HG02840 (cell line): ENCODE data around the gene RPL27.
"Not testable (repeated sequence)": the region's sequence is repeated elsewhere in the genome, so short reads cannot be mapped to it uniquely, and the experiment has no call there.

Experiments used
- ATAC-seq: cut with Tn5 transposase; IDR thresholded peaks from one replicate; pipeline ENCODE4 v1.9.1; 2021; ENCODE audit warnings: mild to moderate bottlenecking, moderate library complexity, moderate number of reproducible peaks; ENCODE audit not compliant: unreplicated experiment, low FRiP score

Gene RPL27

DNA sequence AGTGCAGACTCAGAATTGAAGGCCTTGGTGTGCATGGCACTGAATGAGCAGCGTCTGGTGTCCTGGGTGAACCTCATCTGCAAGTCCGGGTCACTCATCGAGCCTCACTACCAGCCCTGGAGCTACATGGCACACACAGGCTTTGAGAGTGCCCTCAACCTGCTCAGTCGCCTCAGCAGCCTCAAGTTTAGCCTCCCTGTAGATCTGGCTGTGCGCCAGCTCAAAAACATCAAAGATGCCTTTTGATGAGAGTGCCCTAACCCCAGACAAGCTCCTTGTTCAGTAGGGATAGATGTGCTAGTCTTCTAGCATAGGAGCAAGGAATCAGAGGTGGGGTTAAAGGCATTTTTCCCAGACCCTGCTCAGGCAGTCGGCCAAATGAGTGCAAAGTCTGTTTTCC lies 6.7 kb upstream of the RPL27 start:
- no peak for ATAC-seq

DNA sequence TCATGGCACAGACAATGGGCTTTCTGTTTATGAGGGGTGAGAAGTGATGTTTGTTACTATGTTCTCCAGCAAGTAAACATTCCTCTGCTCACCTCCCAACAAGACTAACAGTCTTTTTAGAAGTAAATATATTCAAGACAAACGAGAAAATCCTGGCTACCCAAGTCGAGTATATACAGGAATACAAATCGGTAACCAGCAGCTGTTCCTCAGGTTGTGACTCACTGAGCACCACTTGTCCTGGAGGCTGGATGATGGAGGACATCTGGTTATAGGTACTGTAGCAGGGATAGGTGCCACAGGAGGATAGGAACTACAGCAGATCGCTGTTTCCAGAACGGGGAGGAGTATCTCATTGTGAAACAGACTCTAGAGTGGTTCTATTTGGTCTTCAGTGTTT lies 5.3 kb upstream of the RPL27 start:
- no peak for ATAC-seq

DNA sequence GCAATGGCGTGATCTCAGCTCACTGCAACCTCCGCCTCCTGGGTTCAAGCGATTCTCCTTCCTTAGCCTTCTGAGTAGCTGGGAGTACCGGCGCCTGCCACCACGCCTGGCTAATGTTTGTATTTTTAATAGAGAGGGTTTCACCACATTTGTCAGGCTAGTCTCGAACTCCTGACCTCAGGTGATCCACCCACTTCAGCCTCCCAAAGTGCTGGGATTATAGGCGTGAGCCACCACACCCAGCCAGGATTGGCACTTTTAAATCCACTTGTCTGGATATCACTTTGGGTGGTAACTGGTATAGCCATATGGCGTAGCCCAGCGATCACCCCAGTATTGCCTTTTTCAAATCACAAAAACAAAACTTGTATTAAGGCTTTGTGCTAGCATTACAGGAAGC lies 4.3 kb upstream of the RPL27 start:
- not testable (repeated sequence) for ATAC-seq

DNA sequence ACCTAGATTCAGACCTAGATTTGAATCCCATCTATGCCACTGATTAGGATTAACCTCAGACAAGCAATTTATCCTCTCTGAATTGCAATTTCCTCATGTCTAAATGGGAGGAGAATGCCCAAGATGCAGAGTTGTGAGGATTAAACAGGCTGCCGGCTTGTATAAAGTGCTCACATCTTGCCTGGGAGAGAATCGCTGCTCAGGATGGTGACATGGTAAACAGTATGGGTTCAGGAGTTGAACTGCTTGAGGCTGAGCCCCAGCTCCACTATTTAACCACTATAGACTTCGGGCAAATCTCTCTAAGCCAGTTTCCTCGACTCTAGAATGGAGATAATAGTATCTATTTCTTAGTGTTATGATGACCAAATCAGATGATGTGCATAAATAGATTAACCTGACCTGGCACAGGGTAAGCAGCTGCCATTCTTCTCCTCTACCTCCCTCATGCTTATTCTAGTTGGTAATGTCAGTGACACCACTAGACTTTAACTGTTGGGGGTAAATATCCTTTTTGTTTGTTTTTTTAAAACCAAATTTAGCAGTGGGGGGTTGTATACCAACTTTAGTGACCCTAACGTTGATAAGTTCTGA lies 732 bp upstream of the RPL27 start:
- ATAC-seq, result no peak

DNA sequence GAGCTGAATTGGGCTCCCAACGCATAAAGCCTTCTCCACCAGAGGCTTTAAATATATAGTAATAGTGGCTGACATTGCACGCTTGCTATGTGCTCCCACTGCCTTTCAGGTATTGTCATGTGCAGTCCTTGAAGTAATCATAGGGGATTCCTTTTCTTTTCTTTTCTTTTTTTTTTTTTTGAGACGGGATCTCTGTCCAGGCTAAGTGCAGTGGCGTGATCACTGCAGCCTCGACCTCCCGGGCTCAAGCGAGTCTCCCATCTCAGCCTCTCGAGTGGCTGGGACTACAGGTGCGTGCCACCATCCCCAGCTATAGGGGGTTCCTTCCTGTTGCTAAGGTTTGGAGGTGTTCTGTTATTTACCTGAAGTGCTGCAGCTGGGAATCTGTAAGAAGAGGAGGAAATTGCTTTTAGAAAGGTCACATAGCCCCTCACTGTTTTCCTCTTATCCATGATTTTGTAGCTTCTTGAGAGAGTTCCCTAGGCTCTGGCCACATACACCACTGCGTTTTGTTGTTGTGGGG lies 845 bp downstream of the RPL27 start:
- no peak for ATAC-seq

DNA sequence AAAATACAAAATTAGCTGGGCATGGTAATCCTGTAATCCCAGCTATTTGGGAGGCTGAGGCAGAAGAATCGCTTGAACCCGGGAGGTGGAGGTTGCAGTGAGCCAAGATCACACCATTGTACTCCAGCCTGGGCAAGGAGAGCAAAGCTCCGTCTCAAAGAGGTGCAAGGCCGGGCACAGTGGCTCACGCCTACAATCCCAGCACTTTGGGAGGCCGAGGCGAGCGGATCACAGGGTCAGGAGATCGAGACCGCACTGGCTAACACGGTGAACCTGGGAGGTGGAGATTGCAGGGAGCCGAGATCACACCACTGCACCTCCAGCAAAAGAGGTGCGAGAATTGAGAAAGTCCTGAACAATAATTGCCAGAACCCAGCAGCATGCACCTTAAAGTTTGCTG lies 2.7 kb downstream of the RPL27 start:
- not testable (repeated sequence) for ATAC-seq

DNA sequence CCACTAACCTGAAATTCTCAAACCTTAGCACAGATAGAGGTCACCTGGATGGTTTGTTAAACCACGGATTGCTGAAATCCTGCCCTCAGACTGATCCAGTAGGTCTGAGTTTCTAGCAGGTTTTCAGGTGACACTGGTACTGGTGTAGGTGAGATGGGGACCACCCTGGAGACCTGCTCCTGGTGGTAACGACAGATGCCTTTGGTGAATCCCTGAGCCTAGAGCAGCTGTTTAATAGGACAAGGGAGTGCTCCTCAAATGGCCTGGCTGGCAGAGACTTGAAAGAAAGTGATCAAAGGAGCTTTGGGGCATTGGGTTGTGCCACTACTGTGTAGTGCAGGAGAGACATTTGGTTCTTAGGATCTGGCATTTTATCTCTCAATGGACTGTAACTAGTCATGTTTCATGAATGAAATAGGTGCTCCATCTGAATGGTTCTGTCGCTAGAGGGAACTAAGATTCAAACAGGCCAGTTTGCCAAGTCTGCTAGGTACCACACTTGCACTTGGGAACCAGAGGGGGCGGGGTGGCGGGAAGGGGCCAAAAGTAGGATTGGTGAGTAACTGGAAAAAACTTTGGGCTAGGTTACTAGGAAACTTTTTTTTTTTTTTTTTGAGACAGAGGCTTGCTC lies 5.4 kb downstream of the RPL27 start:
- no peak for ATAC-seq

DNA sequence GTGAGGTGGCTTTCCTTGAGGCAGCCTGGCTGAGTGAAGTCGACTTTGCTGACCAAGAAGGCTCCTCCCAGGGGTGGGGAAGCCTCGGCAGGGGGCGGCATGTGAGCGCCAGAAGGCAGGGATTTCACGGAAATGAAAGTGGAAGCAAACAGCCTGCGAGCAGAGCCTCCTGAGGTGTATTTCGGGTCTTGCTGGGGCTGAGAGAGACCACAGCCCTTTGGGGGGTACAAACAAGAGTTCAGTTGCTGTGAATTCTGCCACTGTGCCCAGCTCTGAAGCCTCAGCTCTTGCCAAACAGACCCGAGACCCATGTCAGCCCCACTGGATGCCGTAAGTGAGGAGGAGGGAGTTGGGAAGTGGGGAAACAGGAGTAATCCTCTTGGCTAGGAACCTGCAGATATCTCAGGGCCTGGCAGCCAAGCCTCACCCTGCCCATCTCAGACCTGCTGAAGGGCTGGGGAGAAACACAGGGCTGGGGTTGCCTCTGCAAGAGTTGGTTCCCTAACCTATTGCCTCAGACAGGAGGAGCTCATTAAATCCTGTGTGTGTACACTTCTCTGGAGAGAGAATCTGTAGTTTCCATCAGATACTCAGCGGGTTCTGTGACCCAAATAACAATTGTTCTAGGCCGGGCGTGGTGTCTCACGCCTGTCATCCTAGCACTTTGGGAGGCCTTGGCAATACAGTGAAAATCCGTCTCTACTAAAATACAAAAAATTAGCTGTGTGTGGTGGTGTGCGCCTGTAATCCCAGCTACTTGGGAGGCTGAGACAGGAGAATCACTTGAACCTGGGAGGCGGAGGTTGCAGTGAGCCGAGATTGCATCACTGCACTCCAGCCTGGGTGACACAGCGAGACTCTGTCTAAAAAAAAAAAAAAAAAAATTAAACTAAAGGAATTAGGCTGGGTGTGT lies 8.7 kb downstream of the RPL27 start, which contains the start of gene IFI35:
IFI35 (plus strand) TSS at position 146 of the 913 bp plus-strand sequence; CDS start at position 310, 164 bp downstream.
- ATAC-seq, result peak; percentile 81

DNA sequence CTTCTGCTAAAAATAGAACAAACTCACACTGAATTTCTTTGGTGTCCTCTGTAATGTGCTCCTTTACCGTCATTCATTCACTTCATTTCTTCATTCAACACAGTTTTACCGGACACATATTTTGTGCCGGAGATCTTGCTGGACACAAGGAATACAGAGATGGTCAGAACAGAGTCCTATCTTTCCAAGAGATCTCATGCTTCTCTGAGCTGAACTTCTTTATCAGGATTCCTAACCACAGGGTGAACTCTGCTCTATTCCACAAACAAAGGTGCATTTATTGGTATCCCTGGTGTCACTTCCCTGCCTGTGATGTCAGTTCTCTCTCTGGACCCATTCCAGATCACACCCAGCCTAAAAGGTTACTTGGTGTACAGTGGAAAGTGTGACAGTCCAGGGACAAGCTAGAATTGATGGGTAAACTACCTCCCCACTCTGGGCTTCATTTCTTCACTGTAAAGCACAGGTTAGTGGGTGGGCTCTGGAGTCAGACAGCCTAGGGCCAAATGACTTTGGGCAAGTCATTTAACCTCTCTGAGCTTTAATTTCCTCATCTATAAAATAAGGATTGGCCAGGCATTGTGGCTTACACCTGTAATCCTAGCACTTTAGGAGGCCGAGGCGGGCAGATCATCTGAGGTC lies 12.6 kb downstream of the RPL27 start:
- ATAC-seq, result no peak

DNA sequence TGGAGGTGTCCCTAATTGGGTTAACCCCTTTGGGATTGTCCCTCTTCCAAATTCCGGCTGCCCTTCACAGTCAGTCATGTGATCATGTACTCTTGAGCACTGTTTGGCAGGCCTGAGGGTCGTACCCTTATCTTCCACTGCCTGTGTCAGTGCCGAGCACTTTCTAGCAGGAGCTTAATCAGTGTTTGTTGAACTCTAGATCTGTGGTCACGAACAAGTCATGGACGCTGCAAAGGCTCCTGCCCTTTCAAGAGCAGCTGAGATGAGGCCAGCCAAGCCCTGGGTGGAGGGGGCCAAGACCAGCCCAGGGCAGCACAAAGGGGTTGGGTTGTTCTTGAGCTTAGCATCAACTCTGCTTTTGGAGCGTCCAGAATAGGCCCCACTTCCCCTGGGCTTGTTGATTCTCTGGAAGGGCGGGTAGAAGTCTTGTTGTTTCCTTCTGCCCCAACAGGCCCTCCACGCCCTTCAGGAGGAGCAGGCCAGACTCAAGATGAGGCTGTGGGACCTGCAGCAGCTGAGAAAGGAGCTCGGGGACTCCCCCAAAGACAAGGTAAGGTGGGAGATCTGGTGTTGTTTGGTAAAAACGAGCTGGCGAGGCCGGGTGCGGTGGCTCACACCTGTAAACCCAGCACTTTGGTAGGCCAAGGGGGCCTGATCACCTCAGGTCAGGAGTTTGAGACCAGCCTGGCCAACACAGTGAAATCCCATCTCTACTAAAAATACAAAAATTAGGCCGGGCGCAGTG lies 13.7 kb downstream of the RPL27 start:
- ATAC-seq, result no peak

DNA sequence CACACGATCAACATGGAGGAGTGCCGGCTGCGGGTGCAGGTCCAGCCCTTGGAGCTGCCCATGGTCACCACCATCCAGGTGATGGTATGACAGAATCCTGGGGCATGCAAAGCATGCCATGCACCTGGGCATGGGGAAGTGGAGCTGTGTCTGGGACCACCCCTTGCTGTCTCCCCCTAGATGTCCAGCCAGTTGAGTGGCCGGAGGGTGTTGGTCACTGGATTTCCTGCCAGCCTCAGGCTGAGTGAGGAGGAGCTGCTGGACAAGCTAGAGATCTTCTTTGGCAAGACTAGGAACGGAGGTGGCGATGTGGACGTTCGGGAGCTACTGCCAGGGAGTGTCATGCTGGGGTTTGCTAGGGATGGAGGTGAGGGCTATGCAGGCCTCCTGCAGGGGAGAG lies 15.1 kb downstream of the RPL27 start:
- no peak for ATAC-seq

DNA sequence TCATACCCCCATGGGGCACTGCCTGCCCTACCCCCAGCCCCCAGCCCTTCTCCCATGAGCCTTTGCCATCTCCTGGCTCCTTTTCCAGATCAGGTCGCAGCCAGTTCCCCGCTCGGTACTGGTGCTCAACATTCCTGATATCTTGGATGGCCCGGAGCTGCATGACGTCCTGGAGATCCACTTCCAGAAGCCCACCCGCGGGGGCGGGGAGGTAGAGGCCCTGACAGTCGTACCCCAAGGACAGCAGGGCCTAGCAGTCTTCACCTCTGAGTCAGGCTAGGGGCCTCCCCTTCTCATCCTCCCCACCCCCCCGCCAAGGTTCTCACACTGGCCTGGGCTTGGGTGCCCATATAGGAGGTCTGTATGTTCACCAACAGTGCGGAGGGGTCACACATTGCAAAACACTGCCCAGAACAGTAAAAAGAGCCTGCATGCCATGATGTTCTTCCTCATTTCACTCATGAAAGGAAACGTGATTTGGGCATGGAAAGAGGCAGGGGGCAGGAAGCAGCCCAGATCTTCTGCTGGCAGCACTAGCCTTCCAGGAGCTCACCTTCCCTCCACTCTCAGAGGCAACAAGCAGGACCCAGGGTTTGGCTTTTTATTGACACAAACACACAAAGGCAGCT lies 15.9 kb downstream of the RPL27 start:
- no peak for ATAC-seq

DNA sequence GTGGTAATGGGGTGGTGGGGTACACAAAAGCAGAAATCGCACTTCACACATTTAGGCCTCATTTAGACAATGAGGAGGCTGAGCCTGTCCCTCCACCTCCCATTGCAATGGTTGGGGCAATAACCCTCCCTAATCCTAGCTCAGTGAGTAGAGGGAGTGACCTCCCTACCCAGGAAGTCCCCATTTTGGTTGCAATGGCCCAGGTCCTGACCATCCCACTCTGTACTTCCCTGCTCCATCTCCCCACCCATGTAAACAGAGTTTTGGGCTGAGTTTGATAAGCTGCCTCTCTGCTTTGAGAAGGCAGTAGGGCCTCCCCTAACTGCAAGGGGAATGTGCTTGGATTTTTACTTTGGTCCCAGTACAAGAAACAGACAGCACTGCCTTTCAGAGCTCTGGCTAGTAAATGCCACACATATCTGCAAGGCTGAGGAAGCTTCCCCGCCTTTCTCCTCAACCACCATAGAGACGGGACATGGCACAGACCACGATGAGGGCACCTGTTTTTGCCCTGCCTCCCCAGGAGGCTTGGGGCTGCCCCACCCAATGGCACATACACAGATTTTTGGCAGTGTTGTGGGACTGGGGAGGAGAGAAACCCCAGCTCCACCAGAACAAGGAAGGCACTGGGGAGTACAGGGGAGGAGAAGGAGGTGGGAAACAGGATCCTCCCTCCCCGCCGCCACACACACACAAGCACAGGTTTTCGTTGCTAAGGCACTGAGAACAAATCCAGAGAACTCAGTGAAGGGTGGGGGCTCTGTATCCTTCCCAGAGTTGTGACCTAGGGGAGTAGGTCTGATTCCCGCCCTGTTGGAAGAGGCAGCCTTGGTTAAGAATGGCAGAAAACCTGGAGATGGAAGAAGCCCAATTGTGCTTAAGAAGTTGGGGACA lies 16.7 kb downstream of the RPL27 start:
- no peak for ATAC-seq

DNA sequence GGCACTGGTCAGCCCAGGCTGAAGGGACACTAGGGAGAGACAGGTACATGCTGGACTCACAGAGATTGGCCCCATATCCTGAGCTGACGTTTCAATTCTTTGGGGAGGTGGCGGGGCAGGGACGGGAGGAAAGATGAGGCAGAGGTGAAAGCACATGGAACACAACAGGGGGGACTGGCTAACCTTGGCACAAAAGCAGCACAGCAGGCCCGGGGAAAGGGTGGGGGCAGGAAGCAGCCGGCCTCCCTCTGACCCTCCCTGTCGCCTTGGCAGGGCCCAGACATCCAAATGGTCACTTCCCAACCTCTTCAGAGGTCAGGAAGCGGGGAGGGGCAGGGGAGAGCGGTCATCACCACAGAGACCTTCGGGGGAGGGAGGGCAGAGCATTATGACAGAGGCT lies 17.4 kb downstream of the RPL27 start:
- ATAC-seq, result no peak

DNA sequence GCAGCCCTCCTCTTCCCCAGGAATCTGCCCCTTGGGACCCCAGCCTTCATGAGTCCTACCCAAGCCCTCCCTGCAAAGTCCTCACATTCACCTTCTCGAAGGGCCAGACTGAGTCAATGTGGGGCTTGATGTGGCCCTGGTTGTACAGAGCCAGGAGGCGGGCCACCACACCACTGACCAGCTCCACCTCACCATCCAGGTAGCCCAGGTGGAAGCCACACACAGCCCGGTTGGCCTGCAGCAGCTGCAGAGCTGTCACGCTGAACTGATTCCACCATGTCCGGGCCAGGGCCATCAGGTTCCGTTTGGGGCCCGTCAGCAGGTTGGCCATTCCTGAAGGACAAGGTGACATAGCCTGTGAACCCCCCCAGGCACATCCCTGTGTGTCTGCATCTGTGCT lies 18.0 kb downstream of the RPL27 start:
- ATAC-seq, result no peak

DNA sequence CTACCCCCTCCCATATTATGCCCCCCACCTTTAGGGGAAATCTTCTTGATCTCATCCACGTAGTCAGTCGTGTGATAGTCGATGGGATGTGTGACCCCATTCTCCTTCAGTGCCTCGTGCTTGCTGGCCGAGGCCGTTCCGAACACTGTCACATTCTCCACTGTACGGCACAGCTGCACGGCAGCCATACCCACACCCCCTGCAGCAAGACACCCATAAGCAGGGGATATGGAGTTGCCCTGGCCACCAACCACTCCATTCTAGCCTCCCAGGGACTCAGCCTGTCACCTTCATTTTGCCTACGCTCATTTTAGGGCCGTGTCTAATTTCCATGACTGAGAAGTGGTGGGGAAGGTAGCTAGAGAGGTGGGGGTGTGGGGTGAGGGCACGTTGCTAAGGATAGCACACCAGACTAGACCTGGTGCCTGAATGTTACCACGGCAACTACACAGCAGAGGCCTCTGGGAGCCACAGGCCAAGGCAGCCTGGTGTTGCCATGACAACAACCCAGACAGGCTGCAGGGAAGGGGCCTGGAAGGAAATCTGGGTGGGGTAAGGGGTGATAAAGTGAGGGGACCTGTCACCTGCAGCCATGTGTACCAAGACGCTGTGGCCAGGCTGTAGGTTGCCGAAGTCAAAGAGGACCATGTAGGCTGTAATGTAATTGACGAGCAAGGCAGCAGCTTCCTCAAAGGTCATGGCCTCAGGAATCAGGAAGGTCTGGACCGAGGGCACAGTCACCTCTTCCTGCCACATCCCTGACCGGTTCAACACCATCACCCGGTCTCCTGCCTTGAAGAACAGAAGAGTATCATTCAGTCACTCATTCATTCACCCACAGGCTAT lies 20.0 kb downstream of the RPL27 start:
- no peak for ATAC-seq

DNA sequence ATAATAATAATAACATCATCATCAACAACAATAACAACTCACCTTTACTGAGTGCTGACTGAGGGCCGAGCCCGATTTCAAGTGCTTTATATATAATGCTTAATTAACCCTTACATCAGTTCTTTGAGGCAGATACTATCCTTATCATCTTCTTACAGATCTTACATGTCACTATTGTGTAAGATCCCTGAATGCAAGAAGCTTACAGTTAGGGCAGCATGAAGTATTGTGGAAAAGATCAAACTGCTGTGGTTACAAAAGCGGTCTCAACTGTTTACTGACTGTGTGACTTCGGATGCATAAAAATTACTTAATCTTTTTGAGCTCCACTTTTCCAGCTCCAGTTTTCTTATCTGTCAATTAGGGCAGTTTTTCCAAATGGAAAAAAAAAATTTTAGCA lies 20.7 kb downstream of the RPL27 start:
- no peak for ATAC-seq

DNA sequence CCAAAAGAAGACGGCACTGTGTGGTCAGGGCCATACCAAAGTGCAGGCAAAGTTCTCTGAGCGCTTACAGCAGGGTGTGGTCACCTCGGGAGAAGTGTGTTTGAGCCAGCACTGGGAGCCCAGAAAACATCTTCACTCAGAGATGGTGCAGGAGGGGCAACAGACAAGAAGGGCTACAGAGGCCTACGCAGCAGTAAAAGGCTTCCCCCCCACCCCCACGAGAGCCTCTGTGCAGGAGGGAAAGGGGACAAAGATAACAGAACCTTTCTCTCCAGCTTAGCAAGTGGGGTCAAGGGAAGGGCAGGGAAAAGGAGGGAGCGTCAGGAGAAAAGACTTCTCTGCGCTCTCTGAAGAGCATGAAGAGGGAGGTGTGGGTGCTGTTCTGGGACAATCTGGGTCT lies 21.2 kb downstream of the RPL27 start:
- ATAC-seq, result no peak
